ENCODE data around the gene DICER1. TPM values are rescaled to one million over a fixed set of nuclear protein-coding genes. Genes with fewer than 3 reads are reported as not detected.

The DICER1 gene
- total RNA-seq, 1 donor = 61.3 TPM

DNA sequence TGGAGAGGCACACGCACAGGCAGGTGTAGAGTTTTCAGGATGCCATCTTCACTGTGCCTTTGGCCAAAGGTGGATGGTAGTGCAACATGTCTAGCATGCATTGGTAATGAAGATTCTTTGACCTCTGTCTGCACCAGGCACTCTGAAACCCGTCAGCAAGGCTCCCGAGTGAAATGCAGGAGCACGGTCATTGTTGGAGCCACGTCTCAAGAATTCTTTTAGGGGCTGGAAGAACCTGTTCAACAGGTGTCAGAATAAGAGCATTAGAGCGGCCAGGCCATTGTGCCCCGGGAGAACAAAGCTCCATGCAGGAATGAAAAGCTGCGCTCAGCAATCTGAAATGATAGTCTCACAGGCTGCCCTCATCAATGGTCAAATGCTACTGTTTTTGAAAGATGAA is 40.2 kb upstream of the DICER1 start:
- H3K4me3 ChIP-seq (ENCODE audit: low read depth, low read length) = no peak overlapping the region
- TF ChIP-seq, protein P1, sequence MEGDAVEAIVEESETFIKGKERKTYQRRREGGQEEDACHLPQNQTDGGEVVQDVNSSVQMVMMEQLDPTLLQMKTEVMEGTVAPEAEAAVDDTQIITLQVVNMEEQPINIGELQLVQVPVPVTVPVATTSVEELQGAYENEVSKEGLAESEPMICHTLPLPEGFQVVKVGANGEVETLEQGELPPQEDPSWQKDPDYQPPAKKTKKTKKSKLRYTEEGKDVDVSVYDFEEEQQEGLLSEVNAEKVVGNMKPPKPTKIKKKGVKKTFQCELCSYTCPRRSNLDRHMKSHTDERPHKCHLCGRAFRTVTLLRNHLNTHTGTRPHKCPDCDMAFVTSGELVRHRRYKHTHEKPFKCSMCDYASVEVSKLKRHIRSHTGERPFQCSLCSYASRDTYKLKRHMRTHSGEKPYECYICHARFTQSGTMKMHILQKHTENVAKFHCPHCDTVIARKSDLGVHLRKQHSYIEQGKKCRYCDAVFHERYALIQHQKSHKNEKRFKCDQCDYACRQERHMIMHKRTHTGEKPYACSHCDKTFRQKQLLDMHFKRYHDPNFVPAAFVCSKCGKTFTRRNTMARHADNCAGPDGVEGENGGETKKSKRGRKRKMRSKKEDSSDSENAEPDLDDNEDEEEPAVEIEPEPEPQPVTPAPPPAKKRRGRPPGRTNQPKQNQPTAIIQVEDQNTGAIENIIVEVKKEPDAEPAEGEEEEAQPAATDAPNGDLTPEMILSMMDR (IDR thresholded peaks at IDR 0.05; ENCODE audit: insufficient read depth, low read depth, low read length) = no peak
- DNase-seq (ENCODE audit: low read depth) = no peak

GRCh38 chr14:95196826-95197545 is 39.7 kb upstream of the DICER1 start:
- TF ChIP-seq, protein P1 (IDR thresholded peaks at IDR 0.05; ENCODE audit: insufficient read depth, low read depth, low read length) = no peak
- no peak for DNase-seq (ENCODE audit: low read depth)
- no peak overlapping the region for H3K4me3 ChIP-seq (ENCODE audit: low read depth, low read length)

GRCh38 chr14:95196268-95196667 is 38.9 kb upstream of the DICER1 start:
- TF ChIP-seq, protein P1 (IDR thresholded peaks at IDR 0.05; ENCODE audit: insufficient read depth, low read depth, low read length) = no peak
- DNase-seq (ENCODE audit: low read depth) = no peak

DNA sequence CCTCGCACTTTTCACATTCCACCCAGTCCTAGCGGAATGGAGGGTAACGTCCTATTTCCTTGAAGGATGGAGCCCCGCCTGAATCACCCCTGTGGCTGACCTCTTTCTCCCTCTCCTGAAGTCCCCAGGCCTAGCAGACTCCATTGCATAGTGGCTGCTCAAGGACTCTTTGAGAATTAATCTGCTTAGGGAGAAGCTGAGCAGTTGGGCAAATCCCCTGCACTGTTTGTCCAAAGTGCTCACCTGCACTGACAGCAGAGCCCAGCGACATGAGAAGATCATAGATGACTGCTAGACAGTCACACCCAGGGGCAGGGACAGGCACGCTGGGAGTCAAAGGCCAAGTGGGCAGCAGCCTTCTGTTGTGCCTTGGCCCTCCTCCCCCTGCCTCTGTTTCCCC is 37.7 kb upstream of the DICER1 start:
- TF ChIP-seq, protein P1 (IDR thresholded peaks at IDR 0.05; ENCODE audit: insufficient read depth, low read depth, low read length) = no peak
- no peak overlapping the region for H3K4me3 ChIP-seq (ENCODE audit: low read depth, low read length)
- DNase-seq (ENCODE audit: low read depth) = no peak

More at GRCh38 chr14:95196268-95196667, 38.9 kb upstream of the DICER1 start:
- H3K4me3 ChIP-seq (ENCODE audit: low read depth, low read length) = no peak overlapping the region

DNA sequence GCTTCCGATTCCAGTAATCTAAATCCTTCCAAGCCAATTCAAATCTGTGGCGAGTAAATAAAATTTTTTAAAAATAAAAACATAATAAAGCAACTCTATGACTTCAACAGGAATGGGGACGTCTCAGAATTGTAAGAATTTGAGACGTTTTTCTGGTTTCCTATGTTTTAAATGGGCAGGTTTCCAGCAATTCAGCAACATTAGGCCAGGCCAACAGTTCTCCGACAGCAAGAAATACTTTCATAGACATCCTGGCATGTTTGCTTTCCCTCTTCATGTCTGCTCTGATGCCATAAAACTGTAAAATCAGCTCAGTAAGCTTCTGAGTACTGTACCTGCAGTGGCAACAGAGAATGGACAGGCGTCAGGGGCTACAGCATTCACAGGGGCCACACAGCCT is 35.8 kb upstream of the DICER1 start:
- no peak for DNase-seq (ENCODE audit: low read depth)
- TF ChIP-seq, protein P1 (IDR thresholded peaks at IDR 0.05; ENCODE audit: insufficient read depth, low read depth, low read length) = no peak
- H3K4me3 ChIP-seq (ENCODE audit: low read depth, low read length) = no peak overlapping the region

DNA sequence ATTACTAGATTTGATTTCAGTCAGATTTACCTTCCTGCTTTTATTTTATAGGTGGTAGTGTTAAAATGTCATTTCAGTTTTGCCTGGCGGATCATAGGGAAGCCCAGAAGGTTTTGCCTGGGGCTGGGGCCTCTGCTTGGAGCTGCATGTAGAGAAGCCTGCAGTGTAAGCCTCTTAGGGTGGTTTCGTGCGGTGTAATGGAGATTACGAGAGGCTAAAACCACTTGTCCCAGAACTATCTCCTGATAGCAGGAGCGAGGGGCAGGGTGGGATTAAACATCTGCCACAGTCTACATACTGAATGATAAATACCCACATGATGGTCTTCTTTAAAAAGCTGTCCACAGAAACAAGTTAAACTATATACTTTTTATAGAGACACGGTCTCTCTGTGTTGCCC is 35.0 kb upstream of the DICER1 start:
- TF ChIP-seq, protein P1 (IDR thresholded peaks at IDR 0.05; ENCODE audit: insufficient read depth, low read depth, low read length) = no peak
- DNase-seq (ENCODE audit: low read depth) = no peak
- no peak overlapping the region for H3K4me3 ChIP-seq (ENCODE audit: low read depth, low read length)
